ENCODE data around the gene THSD7B.

THSD7B gene

DNA sequence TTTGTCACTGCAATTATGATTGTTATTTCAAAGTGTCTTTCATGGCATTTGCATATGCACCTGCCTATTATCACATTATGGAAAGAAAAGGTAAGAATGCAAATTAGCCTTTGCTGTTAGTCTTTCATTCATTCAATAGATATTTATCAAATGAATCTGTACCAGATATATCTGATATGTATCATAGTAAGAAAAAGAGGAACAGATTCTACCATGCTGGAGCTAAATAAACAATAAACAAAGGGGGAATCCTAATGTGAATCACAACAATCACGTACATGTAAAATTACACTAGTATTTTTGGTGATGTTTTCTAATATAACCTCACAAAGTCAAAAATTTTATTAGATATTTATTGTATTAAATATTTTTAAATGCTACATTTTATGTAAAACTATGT is 446.4 kb downstream of the THSD7B start:
- TF ChIP-seq TCF12 (IDR thresholded peaks at IDR 0.05; ENCODE audit: low read depth): no peak
- no peak for TF ChIP-seq ZBTB7A (IDR thresholded peaks at IDR 0.05; ENCODE audit: low read depth)
- TF ChIP-seq NFIC (IDR thresholded peaks at IDR 0.05): no peak
- TF ChIP-seq, protein P1, sequence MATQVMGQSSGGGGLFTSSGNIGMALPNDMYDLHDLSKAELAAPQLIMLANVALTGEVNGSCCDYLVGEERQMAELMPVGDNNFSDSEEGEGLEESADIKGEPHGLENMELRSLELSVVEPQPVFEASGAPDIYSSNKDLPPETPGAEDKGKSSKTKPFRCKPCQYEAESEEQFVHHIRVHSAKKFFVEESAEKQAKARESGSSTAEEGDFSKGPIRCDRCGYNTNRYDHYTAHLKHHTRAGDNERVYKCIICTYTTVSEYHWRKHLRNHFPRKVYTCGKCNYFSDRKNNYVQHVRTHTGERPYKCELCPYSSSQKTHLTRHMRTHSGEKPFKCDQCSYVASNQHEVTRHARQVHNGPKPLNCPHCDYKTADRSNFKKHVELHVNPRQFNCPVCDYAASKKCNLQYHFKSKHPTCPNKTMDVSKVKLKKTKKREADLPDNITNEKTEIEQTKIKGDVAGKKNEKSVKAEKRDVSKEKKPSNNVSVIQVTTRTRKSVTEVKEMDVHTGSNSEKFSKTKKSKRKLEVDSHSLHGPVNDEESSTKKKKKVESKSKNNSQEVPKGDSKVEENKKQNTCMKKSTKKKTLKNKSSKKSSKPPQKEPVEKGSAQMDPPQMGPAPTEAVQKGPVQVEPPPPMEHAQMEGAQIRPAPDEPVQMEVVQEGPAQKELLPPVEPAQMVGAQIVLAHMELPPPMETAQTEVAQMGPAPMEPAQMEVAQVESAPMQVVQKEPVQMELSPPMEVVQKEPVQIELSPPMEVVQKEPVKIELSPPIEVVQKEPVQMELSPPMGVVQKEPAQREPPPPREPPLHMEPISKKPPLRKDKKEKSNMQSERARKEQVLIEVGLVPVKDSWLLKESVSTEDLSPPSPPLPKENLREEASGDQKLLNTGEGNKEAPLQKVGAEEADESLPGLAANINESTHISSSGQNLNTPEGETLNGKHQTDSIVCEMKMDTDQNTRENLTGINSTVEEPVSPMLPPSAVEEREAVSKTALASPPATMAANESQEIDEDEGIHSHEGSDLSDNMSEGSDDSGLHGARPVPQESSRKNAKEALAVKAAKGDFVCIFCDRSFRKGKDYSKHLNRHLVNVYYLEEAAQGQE (IDR thresholded peaks at IDR 0.05; ENCODE audit: low read depth): no peak
- TF ChIP-seq YY1 (IDR thresholded peaks at IDR 0.05; ENCODE audit: low read depth): no peak
- no peak for TF ChIP-seq TEAD4 (IDR thresholded peaks at IDR 0.05)
- TF ChIP-seq RAD21 (IDR thresholded peaks at IDR 0.05; ENCODE audit: low read depth): no peak
- no peak for TF ChIP-seq EGR1 (IDR thresholded peaks at IDR 0.05)
- TF ChIP-seq, protein P2, sequence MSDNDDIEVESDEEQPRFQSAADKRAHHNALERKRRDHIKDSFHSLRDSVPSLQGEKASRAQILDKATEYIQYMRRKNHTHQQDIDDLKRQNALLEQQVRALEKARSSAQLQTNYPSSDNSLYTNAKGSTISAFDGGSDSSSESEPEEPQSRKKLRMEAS (IDR thresholded peaks at IDR 0.05): no peak
- TF ChIP-seq TAF1 (IDR thresholded peaks at IDR 0.05; ENCODE audit: low read depth): no peak
- TF ChIP-seq EP300 (IDR thresholded peaks at IDR 0.05; ENCODE audit: borderline replicate concordance): no peak

DNA sequence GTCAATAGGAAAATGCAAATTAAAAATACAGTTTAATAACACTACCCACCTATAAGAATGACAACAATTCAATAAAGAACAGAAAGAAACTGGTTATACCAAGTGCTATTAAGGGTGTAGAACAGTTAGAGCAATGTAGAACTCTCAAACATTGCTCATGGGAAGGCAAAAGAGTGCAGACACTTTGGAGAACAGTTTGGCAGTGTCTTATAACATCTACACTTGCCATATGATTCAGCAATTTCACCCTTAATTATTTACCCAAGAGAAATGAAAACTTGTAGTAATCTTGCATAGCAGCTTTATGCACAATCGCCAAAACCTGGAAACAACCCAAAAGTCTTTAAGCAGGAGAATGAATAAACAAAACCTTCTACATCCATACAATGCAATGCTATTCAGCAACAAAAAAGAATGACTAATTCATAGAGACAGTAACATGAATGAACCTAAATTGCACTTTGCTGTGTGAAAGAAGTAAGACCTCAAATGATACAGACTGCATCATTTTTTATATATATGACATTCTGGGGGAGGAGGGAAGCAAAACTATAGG is 455.2 kb downstream of the THSD7B start:
- TF ChIP-seq, protein P2 (IDR thresholded peaks at IDR 0.05): no peak
- TF ChIP-seq CEBPB (IDR thresholded peaks at IDR 0.05) (no peak), RAD21 (IDR thresholded peaks at IDR 0.05; ENCODE audit: low read depth) (no peak), ZBTB7A (IDR thresholded peaks at IDR 0.05; ENCODE audit: low read depth) (no peak), TEAD4 (IDR thresholded peaks at IDR 0.05) (no peak), FOXM1 (IDR thresholded peaks at IDR 0.05; ENCODE audit: borderline replicate concordance, low read depth) (no peak), EP300 (IDR thresholded peaks at IDR 0.05; ENCODE audit: borderline replicate concordance) (no peak), YY1 (IDR thresholded peaks at IDR 0.05; ENCODE audit: low read depth) (no peak), TAF1 (IDR thresholded peaks at IDR 0.05; ENCODE audit: low read depth) (no peak), NFIC (IDR thresholded peaks at IDR 0.05) (no peak), CREB1 (IDR thresholded peaks at IDR 0.05; ENCODE audit: low read depth) (no peak)
- TF ChIP-seq, protein P3, sequence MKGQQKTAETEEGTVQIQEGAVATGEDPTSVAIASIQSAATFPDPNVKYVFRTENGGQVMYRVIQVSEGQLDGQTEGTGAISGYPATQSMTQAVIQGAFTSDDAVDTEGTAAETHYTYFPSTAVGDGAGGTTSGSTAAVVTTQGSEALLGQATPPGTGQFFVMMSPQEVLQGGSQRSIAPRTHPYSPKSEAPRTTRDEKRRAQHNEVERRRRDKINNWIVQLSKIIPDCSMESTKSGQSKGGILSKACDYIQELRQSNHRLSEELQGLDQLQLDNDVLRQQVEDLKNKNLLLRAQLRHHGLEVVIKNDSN (IDR thresholded peaks at IDR 0.05): no peak
- TF ChIP-seq, protein P1 (IDR thresholded peaks at IDR 0.05; ENCODE audit: low read depth): no peak

DNA sequence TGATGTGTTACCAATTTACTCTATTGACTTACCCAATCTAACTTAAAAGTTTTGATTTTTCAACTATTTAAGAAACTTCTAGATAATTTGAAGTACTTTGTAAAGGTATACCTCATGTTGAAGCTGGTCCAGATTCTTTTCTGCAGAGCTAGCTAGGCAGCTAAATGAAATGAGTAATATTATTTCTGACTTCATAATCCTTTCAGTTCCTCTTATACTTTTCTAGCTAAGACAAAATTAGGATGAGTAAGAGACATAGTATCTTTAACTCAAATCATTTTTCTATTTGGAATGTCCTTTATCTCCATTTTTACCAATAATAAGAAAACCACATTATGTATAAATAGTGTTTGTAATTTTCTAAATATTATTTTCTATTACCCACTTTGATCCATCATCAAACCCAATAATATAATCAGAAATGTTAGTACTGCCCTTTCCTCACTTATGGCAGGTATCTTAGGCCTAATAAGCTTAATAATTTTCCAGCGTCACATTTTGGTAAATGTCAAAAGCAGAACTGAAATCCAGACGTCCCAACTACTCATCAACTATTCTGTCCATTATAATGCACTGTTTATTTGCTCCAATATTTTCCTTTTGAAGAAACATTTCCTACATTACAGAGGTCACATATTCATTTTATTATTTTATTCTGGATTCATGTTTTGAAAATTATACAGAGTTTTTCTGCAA is 456.6 kb downstream of the THSD7B start:
- TF ChIP-seq FOXM1 (IDR thresholded peaks at IDR 0.05; ENCODE audit: borderline replicate concordance, low read depth): no peak
- TF ChIP-seq CEBPB (IDR thresholded peaks at IDR 0.05): no peak
- no peak for TF ChIP-seq EGR1 (IDR thresholded peaks at IDR 0.05)
- TF ChIP-seq ZBTB7A (IDR thresholded peaks at IDR 0.05; ENCODE audit: low read depth): no peak
- no peak for TF ChIP-seq TEAD4 (IDR thresholded peaks at IDR 0.05)
- no peak for TF ChIP-seq CREB1 (IDR thresholded peaks at IDR 0.05; ENCODE audit: low read depth)
- TF ChIP-seq, protein P2 (IDR thresholded peaks at IDR 0.05): no peak
- TF ChIP-seq YY1 (IDR thresholded peaks at IDR 0.05; ENCODE audit: low read depth): no peak
- TF ChIP-seq, protein P1 (IDR thresholded peaks at IDR 0.05; ENCODE audit: low read depth): no peak
- no peak for TF ChIP-seq TCF12 (IDR thresholded peaks at IDR 0.05; ENCODE audit: low read depth)
- no peak for TF ChIP-seq NFIC (IDR thresholded peaks at IDR 0.05)

DNA sequence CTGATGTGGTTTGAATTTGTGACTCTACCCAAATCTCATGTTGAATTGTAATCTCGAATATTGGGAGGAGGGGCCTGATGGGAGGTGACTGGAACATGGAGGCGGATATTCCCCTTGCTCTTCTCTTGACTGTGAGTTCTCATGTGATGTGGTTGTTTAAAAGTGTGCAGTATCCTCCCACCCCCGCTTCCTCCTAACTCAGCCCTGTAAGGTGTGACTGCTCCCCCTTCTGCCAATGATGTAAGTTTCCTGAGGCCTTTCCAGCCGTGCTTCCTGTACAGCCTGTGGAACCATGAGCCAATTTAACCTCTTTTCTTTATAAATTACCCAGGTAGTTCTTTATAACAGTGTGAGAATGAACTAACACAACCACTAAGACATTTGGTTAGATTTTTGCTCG is 458.4 kb downstream of the THSD7B start:
- no peak for TF ChIP-seq EGR1 (IDR thresholded peaks at IDR 0.05)
- TF ChIP-seq YY1 (IDR thresholded peaks at IDR 0.05; ENCODE audit: low read depth): no peak
- no peak for TF ChIP-seq NFIC (IDR thresholded peaks at IDR 0.05)
- no peak for TF ChIP-seq TAF1 (IDR thresholded peaks at IDR 0.05; ENCODE audit: low read depth)
- TF ChIP-seq RAD21 (IDR thresholded peaks at IDR 0.05; ENCODE audit: low read depth): no peak
- TF ChIP-seq ZBTB7A (IDR thresholded peaks at IDR 0.05; ENCODE audit: low read depth): no peak
- no peak for TF ChIP-seq EP300 (IDR thresholded peaks at IDR 0.05; ENCODE audit: borderline replicate concordance)
- TF ChIP-seq TEAD4 (IDR thresholded peaks at IDR 0.05): no peak
